A673 (cell line): Measurements from ENCODE around the gene ST6GALNAC6. TPM values are rescaled to one million over a fixed set of nuclear protein-coding genes. Genes with fewer than 3 reads are reported as not detected.
"Not testable (repeated sequence)": the region's sequence is repeated elsewhere in the genome, so short reads cannot be mapped to it uniquely, and the experiment has no call there.

Experiments used
- BruUV-seq: library from RNA; stranded (reverse); fragments of 400-500 nt; replicated peaks from 2 replicates; lab custom pipeline; 2021; lab: Mats Ljungman, UMichigan
- CTCF ChIA-PET: fragments of 300-600 bp; sonication (Branson Sonifier 250); formaldehyde crosslinking; loops from one replicate; lab custom pipeline; 2022; ENCODE audit warnings: antibody characterized with exemption; lab: Charles Lee
- POLR2A ChIA-PET: fragments of 300-600 bp; sonication (Branson Sonifier 250); formaldehyde crosslinking; loops from one replicate; lab custom pipeline; 2022; ENCODE audit warnings: antibody characterized with exemption; ENCODE audit not compliant: low non-redundant PET; lab: Charles Lee
- DNase-seq: peaks from one replicate; pipeline ENCODE4 v3.0.0-alpha.2; 2015; ENCODE audit warnings: low spot score
- H3K27ac ChIP-seq: fragments of 200-600 bp; sonication (generic); 2 replicates; pipeline ENCODE4 v1.5.1; 2016; ENCODE audit warnings: mixed run types, low read depth, mild to moderate bottlenecking, mixed read lengths, antibody characterized with exemption, low read length; ENCODE audit not compliant: poor library complexity, severe bottlenecking
- H3K27me3 ChIP-seq: fragments of 200-600 bp; sonication (generic); replicated peaks from 2 replicates; pipeline ENCODE4 v1.6.1; 2017; ENCODE audit warnings: mixed run types, low read depth, mild to moderate bottlenecking, mixed read lengths, antibody characterized with exemption, low read length; ENCODE audit not compliant: insufficient read depth, poor library complexity
- H3K36me3 ChIP-seq: fragments of 200-600 bp; sonication (generic); 2 replicates; pipeline ENCODE4 v1.6.1; 2016; ENCODE audit warnings: mixed run types, mild to moderate bottlenecking, mixed read lengths, antibody characterized with exemption, low read length; ENCODE audit not compliant: insufficient read depth, poor library complexity, severe bottlenecking
- H3K4me1 ChIP-seq: fragments of 200-600 bp; sonication (generic); 2 replicates; pipeline ENCODE4 v1.6.1; 2017; ENCODE audit warnings: mixed run types, mild to moderate bottlenecking, mixed read lengths, antibody characterized with exemption, low read length; ENCODE audit not compliant: insufficient read depth, poor library complexity, severe bottlenecking
- H3K4me3 ChIP-seq: fragments of 200-600 bp; sonication (generic); 2 replicates; pipeline ENCODE4 v1.5.1; 2016; ENCODE audit warnings: low read depth, mixed run types, mild to moderate bottlenecking, mixed read lengths, low read length; ENCODE audit not compliant: poor library complexity, severe bottlenecking
- H3K9me3 ChIP-seq: fragments of 200-600 bp; sonication (generic); 2 replicates; pipeline ENCODE4 v1.6.1; 2016; ENCODE audit warnings: mixed run types, low read depth, mild to moderate bottlenecking, mixed read lengths, antibody characterized with exemption, low read length; ENCODE audit not compliant: poor library complexity, severe bottlenecking
- CTCF ChIP-seq: fragments of 300-800, 200-600 bp; sonication (generic); conservative IDR thresholded peaks from 2 replicates; pipeline ENCODE4 v1.5.1; 2017; ENCODE audit warnings: low read depth, mild to moderate bottlenecking, antibody characterized with exemption, low read length, moderate library complexity, mixed read lengths
- EZH2 ChIP-seq: fragments of 200-600 bp; sonication (generic); IDR thresholded peaks from 2 replicates; pipeline ENCODE4 v1.6.1; 2017; ENCODE audit warnings: borderline replicate concordance, low read depth, mild to moderate bottlenecking, mixed read lengths, antibody characterized with exemption, low read length; ENCODE audit not compliant: poor library complexity, severe bottlenecking
- intact Hi-C: fragments of 100-400 bp; cut with micrococcal nuclease; formaldehyde crosslinking; loops from one replicate; pipeline ENCODE4 v1.10.0; 2022; ENCODE audit not compliant: unreplicated experiment
- microRNA-seq: library from miRNA; unstranded; fragments of <30 nt; microRNA quantifications from one replicate; pipeline ENCODE4 v1.2.0, GENCODE V29; 2021
- total RNA-seq: library from RNA; stranded (reverse); gene quantifications from 2 replicates; pipeline ENCODE4 v1.2.3, GENCODE V29; 2021

The ST6GALNAC6 gene
- total RNA-seq, 1 experiment from 2014 or later = 34.7 TPM

GRCh38 chr9:127837346-127837745 lies 62.1 kb downstream of the ST6GALNAC6 start:
- H3K27ac ChIP-seq = no peak overlapping the region
- POLR2A ChIA-PET = no interaction called here
- no peaks in the 10 kb centered on the region for H3K9me3 ChIP-seq
- no peaks in the 10 kb centered on the region for H3K36me3 ChIP-seq
- BruUV-seq = no TSS peak
- no peak overlapping the region for H3K4me3 ChIP-seq
- CTCF ChIA-PET = no interaction called here
- TF ChIP-seq EZH2 = no peak
- TF ChIP-seq CTCF = no peak
- H3K27me3 ChIP-seq = no peaks in the 10 kb centered on the region
- intact Hi-C loops = no loop called here
- no peak for DNase-seq
- no peaks in the 10 kb centered on the region for H3K4me1 ChIP-seq

GRCh38 chr9:127836561-127836960 lies 62.8 kb downstream of the ST6GALNAC6 start:
- H3K4me3 ChIP-seq, DNase-seq, H3K36me3 ChIP-seq, H3K4me1 ChIP-seq, POLR2A ChIA-PET, CTCF ChIA-PET, H3K27ac ChIP-seq, intact Hi-C loops, BruUV-seq, H3K27me3 ChIP-seq, H3K9me3 ChIP-seq: not testable (repeated sequence)

- no TSS peak for BruUV-seq
- H3K27me3 ChIP-seq = no peaks in the 10 kb centered on the region
- H3K9me3 ChIP-seq = no peaks in the 10 kb centered on the region
- POLR2A ChIA-PET = no interaction called here
- H3K4me1 ChIP-seq = no peaks in the 10 kb centered on the region
- CTCF ChIA-PET = no interaction called here
- intact Hi-C loops = no loop called here
- H3K27ac ChIP-seq = no peak overlapping the region
- TF ChIP-seq CTCF (no peak), EZH2 (no peak)
- H3K4me3 ChIP-seq = no peak overlapping the region
- no peak for DNase-seq
- no peaks in the 10 kb centered on the region for H3K36me3 ChIP-seq
Measured at GRCh38 chr9:127835991-127836516, 63.3 kb downstream of the ST6GALNAC6 start.

Small RNA genes lying within 50 kb of the gene (microRNA-seq; reads per million reads assigned to microRNA genes)
- 2.7 reads per million, percentile 3 among the genes with 10 or more reads in this experiment for gene MIR4672

Other genes with a start within 250 kb of the ST6GALNAC6 start
- not detected in 2 replicates for gene CFAP157, start 192.6 kb downstream of the ST6GALNAC6 start, total RNA-seq
- gene PTRH1, start 183.9 kb downstream of the ST6GALNAC6 start, total RNA-seq = 9.3 and 10.7 TPM in 2 replicates
- not detected in 2 replicates for gene TTC16, start 183.5 kb downstream of the ST6GALNAC6 start, total RNA-seq
- 9.1 and 9.2 TPM in 2 replicates for gene TOR2A, start 164.3 kb downstream of the ST6GALNAC6 start, total RNA-seq
- gene SH2D3C, start 120.9 kb downstream of the ST6GALNAC6 start, total RNA-seq = not detected in 2 replicates
- 68.0 and 77.7 TPM in 2 replicates for gene CDK9, start 113.6 kb downstream of the ST6GALNAC6 start, total RNA-seq
- 74.9 and 78.2 TPM in 2 replicates for gene FPGS, start 96.7 kb downstream of the ST6GALNAC6 start, total RNA-seq
- gene ENG, start 44.9 kb downstream of the ST6GALNAC6 start, total RNA-seq = 29.9 and 31.1 TPM in 2 replicates
- gene AK1, start 21.9 kb downstream of the ST6GALNAC6 start, total RNA-seq = 35.8 and 52.9 TPM in 2 replicates
- 11.8 and 15.8 TPM in 2 replicates for gene ST6GALNAC4, start 17.4 kb upstream of the ST6GALNAC6 start, total RNA-seq
- gene PIP5KL1, start 31.2 kb upstream of the ST6GALNAC6 start, total RNA-seq = 2.6 and 3.9 TPM in 2 replicates
- 51.5 and 52.9 TPM in 2 replicates for gene DPM2, start 38.3 kb upstream of the ST6GALNAC6 start, total RNA-seq
- gene EEIG1, start 81.4 kb upstream of the ST6GALNAC6 start, total RNA-seq = 30.0 and 34.1 TPM in 2 replicates
- gene NAIF1, start 167.7 kb upstream of the ST6GALNAC6 start, total RNA-seq = 9.3 and 10.8 TPM in 2 replicates
- 24.7 and 26.1 TPM in 2 replicates for gene SLC25A25, start 168.6 kb upstream of the ST6GALNAC6 start, total RNA-seq
- gene PTGES2, start 228.1 kb upstream of the ST6GALNAC6 start, total RNA-seq = 120 and 122 TPM in 2 replicates
- not detected in 2 replicates for gene LCN2, start 249.8 kb upstream of the ST6GALNAC6 start, total RNA-seq